HG02852 (cell line): ENCODE measurements around the gene PMF1.
"Not testable (repeated sequence)": the region's sequence is repeated elsewhere in the genome, so short reads cannot be mapped to it uniquely, and the experiment has no call there.

Source experiments
- ATAC-seq: cut with Tn5 transposase; IDR thresholded peaks from one replicate; pipeline ENCODE4 v1.9.1; 2021; ENCODE audit warnings: mild to moderate bottlenecking, moderate library complexity; ENCODE audit not compliant: unreplicated experiment

The PMF1 gene, protein sequence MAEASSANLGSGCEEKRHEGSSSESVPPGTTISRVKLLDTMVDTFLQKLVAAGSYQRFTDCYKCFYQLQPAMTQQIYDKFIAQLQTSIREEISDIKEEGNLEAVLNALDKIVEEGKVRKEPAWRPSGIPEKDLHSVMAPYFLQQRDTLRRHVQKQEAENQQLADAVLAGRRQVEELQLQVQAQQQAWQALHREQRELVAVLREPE

DNA sequence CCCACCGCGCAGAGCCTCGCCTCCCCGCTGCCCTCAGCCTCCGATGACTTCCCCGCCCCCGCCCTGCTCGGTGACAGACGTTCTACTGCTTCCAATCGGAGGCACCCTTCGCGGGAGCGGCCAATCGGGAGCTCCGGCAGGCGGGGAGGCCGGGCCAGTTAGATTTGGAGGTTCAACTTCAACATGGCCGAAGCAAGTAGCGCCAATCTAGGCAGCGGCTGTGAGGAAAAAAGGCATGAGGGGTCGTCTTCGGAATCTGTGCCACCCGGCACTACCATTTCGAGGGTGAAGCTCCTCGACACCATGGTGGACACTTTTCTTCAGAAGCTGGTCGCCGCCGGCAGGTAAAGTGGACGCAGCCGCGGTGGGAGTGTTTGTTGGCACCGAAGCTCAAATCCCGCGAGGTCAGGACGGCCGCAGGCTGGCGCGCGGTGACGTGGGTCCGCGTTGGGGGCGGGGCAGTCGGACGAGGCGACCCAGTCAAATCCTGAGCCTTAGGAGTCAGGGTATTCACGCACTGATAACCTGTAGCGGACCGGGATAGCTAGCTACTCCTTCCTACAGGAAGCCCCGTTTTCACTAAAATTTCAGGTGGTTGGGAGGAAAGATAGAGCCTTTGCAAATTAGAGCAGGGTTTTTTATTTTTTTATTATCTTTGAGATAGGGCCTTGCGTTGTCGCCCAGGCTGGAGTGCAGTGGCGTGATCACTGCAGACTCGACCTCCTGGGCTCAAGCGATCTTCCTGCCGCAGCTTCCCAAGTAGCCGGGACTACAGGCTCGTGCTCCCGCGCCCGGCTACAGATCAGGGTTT lies at the start of gene PMF1:
Gene PMF1, plus strand, starts transcription at position 175 of the 811 bp plus-strand sequence. Its CDS starts 9 bp downstream, at position 184.
- peak; percentile 89 for ATAC-seq

DNA sequence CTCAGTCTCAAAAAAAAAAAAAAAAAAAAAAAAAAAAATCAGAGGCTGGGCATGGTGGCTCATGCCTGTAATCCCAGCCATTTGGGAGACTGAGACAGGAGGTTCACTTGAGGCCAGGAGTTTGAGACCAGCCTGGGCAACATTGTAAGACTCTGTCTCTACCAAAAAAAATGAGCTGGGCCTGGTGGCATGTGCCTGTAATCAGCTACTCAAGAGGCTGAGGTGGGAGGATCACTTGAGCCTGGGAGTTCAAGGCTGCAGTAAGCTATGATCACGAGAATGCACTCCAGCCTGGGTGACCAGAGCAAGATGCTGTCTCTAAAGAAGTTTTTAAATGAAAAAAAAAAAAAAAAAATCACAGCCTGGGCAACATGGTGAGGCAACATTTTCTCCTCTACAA lies 49.1 kb upstream of the PMF1 start:
- ATAC-seq, result no peak

DNA sequence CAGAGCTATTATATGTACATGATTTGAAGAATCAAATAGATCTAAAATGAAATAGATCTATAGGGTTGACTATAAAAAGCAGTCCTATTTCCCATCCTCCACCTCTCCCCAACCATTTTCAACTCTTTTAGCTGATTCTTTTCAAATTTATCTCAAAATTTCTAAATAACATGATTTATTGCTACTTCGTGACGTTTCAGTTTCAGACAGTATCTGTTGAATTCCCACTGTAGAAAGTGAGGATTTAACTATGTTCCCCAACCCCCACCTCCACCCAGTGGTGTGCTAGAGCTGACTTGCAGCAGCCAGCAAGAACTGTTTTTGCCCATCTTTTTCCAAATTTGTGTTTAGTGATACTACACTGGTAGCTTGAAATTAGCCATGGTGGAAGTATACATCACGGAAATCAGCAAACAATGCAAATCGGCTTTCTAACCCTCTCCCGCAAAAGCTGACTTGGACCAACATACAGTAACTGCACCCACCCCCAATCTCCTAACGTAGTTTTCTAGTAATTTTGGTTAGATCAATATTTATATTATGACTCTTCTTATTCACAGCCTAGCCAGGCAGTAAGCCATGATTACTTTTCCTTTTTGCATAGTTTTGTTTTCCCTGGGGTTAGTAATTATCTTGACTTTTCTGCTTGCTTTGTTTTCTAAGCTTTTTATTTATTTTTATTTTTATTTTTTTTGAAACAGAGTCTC lies 48.5 kb upstream of the PMF1 start:
- no peak for ATAC-seq

DNA sequence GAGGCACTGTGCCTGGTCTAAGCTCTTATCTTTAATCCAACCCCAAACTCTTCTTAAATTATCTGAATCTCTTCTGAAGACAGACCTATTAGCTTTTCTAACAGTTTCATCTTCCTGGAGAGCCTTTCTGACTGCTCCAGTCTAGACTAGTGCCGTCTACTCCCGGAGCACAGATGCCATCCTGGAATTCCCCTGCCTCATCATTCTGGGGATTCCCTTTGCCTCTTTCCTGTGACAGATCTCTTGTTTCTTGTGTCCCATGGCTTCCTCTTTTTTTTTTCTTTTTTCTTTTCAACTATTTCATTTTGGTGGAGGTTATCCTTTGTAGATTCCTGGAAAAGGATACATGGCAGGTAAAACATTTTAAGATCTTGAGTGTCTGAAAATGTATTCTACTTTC lies 47.7 kb upstream of the PMF1 start:
- ATAC-seq, result no peak

DNA sequence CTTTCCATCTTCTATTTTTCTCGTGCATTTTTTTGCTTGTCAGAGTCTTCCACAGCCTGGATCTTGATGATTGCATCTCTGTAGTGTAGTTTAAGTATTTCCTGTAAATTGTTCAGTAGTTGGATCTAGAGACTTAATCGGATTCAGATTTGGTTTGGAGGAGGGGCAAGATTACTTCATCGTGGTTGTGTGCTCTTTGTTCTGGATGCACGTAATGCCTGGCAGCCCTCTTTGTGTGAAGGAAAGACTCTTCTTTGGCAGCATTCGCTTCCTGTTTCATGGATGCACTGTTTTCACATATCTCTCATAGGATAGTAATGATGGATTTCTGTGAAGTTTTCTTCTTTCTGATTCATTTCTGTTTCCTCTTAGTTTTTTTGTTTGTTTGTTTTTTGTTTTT lies 45.3 kb upstream of the PMF1 start:
- ATAC-seq, result no peak

DNA sequence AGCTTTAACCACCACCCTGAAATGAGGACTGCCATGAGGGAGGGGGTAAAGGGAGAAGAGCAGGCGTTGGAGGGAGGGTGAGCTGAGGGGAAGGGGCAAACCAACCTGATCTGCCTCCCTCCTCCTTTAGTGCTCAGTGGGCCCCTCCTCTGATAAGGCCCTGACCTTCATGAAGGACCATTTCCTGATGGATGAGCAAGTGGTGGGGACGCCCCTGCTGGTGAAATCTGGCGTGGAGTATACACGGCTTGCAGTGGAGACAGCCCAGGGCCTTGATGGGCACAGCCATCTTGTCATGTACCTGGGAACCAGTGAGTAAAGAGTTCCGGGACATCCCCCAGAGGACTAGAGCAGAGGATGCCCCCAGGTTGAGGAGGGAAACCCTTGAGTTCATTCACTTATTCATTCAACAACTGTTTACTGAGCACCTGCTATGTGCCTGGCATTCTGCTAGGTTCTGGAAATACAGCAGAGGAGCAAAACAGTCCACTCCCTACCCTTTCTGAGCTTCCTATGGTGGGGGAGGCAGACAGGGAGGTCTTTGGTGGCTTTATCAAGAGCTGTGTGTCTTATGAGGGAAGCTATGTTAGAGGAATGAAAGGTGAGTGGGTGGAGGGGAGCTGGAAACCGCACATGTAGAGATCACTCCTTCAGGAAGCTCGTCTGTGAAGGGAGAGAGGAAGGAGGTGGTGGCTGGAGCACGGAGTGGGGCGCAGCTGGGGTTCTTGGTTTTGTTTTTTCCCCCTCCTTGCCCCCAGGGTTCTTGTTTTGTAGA lies 39.9 kb upstream of the PMF1 start:
- no peak for ATAC-seq

DNA sequence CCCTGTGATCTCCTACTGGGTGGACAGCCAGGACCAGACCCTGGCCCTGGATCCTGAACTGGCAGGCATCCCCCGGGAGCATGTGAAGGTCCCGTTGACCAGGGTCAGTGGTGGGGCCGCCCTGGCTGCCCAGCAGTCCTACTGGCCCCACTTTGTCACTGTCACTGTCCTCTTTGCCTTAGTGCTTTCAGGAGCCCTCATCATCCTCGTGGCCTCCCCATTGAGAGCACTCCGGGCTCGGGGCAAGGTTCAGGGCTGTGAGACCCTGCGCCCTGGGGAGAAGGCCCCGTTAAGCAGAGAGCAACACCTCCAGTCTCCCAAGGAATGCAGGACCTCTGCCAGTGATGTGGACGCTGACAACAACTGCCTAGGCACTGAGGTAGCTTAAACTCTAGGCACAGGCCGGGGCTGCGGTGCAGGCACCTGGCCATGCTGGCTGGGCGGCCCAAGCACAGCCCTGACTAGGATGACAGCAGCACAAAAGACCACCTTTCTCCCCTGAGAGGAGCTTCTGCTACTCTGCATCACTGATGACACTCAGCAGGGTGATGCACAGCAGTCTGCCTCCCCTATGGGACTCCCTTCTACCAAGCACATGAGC lies 36.1 kb upstream of the PMF1 start:
- ATAC-seq, result no peak

DNA sequence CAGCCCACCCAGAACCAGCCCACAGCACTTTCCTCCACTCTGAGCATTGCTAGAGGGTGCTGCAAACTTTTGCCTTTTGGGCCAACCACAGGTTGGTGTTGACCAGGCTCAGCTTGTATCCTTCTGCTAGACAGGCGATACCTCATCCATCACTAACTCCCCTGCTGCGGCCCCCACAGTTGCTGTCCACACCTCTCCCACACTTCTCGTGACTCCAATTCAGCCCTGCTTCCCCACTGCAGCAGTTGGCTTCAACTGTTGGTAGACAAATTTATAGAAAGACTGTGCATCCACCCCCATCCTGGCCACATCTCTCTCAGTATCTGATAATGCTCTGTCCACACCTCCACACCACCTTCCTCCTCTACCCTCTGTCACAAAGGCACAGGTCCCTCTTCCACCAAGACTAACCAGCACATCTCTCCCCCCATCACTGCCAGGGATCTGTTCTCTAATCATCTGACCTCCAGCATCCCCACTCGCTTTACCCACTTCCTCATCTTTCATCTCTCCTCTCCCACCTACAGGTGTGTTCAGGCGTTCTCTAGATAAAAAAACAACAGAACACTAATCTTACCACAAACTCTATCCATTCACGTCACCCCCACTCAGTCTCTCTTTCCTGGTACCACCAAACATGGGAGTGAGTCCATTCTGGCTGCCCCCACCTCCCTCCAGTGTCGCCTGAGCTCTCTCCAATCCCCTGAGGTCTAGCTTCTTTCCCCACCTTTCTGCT lies 34.7 kb upstream of the PMF1 start:
- ATAC-seq, result no peak

DNA sequence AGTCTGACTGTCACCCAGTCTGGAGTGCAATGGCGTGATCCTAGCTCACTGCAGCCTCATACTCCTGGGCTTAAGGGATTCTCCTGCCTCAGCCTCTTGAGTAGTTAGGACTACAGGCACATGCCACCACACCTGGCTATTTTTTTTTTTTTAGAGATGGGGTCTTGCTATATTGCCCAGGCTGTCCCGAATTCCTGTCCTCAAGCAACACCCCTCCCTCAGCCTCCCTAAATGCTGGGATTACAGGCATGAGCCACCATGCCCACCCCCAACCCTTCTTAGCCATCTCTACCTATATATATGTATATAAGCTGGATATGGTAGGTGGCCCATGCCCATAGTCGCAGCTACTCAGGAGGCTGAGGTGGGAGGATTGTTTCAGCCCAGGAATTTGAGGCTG lies 32.3 kb upstream of the PMF1 start:
- ATAC-seq, result no peak

DNA sequence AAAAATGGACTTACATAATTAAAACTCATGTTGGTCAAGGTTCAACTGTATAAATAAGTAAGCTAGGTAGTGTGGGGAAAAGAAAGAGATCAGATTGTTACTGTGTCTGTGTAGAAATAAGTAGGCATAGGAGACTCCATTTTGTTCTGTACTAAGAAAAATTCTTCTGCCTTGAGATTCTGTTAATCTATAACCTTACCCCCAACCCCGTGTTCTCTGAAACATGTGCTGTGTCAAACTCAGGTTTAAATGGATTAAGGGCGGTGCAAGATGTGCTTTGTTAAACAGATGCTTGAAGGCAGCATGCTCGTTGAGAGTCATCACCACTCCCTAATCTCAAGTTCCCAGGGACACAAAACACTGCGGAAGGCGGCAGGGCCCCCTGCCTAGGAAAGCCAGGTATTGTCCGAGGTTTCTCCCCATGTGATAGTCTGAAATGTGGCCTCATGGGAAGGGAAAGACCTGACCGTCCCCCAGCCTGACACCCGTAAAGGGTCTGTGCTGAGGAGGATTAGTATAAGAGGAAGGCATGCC lies 31.3 kb upstream of the PMF1 start:
- ATAC-seq, result not testable (repeated sequence)

DNA sequence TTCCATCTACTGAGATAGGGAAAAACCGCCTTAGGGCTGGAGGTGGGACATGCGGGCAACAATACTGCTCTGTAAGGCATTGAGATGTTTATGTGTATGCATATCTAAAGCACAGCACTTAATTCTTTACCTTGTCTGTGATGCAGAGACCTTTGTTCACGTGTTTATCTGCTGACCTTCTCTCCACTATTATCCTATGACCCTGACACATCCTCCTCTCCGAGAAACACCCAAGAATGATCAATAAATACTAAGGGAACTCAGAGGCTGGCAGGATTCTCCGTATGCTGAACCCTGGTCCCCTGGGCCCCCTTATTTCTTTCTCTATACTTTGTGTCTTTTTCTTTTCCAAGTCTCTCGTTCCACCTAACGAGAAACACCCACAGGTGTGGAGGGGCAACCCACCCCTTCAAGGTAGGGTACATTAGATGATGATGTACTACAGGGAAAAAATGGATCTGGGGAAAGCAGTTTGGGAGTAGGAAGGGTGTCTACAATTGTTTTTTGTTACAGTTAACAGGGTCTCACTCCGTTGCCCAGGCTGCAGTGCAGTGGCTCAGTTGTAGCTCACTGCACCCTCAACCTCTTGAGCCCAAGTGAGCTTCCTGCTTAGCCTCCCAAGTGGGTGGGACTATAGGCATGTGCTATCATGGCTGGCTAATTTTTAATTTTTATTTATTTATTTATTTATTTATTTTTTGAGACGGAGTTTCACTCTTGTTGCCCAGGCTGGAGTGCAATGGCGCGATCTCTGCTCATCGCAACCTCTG lies 30.6 kb upstream of the PMF1 start:
- not testable (repeated sequence) for ATAC-seq

DNA sequence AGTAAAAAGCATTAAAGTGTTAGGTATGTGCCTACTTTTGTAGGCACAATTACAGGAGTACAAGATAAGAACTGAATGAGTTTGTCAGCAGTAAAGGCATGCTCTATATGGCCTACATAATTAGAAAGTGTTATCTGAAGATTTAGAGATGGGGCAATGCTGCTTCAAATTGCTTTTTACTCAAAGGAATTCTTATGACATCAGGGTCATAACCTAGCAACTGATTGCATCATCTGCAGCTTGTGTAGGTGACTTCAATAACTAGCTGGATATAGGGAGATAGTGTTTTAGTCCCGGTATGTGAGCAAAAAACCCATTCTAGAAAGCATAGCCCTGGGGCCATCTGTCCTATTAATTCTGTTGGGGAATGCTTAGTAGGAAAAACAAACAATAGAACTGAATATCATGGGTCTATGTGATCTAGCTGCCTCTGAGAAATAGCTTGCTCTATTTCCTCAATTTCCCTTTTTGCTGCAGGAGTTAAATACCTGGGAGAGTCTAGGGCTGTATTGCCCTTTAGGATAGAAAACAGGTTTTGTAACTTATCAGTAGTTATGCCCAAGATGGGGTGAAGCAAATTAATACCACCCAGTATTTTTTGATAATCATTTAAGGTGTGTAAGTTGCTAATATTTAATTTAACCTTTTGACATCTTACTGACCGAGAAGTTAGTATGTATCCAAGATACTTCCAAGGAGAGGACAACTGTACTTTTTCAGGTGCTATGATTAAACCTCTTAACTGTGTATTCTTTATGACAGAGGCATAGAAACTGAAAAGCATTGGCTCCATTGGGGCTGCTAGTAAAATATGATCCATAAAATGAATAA lies 26.2 kb upstream of the PMF1 start:
- ATAC-seq, result not testable (repeated sequence)

DNA sequence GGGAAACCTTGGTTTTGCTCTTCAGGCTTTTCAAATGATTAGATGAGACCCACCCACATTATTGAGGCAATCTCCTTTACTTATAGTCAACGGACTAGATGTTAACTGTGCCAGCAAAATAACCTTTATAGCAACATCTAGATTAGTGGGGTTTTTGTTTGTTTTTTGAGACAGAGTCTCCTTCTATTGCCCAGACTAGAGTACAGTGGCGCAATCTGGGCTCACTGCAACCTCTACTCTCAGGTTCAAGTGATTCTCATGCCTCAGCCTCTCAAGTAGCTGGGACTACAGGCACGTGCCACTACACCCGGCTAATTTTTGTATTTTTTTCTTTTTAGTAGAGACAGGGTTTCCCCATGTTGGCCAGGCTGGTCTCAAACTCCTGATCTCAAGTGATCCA lies 22.5 kb upstream of the PMF1 start:
- ATAC-seq, result not testable (repeated sequence)

DNA sequence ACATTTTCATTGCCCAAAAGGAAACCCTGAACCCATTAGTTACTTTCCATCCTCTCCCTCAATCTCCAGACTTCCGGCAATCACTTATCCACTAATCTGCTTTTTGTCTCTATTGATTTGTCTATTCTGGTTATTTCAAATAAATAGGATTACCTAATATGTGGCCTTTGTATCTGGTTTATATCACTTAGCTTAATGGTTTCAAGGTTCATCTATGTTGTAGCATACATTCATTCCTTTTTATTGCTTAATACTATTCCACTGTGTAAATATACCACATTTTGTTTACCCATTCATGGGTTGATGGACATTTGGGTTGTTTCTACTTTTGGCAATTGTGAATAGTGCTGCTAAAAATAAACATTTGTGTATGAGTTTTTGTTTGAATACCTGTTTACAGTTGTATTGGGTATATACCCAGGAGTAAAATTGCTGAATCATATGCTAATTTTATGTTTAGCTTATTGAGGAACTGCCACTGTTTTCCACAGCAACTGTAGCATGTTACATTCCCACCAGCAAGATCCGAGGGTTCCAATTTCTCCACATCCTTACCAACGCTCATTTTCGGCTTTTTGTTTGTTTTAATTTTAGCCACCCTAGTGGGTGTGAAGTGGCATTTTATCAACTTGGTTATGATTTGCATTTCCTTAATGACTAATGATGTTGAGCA lies 21.4 kb upstream of the PMF1 start:
- ATAC-seq, result no peak

DNA sequence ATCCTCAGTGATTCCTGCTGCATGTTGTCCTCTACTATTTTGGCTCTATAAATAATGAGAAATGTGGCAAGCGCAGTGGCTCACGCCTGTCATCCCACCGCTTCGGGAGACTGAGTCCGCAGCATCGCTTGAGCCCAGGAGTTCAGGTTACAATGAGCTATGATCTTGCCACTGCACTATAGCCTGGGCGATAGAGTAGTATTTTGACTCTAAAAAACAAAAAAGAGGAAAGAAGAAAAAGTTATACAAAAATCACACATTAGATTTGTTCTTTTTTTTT lies 19.7 kb upstream of the PMF1 start:
- ATAC-seq, result no peak

DNA sequence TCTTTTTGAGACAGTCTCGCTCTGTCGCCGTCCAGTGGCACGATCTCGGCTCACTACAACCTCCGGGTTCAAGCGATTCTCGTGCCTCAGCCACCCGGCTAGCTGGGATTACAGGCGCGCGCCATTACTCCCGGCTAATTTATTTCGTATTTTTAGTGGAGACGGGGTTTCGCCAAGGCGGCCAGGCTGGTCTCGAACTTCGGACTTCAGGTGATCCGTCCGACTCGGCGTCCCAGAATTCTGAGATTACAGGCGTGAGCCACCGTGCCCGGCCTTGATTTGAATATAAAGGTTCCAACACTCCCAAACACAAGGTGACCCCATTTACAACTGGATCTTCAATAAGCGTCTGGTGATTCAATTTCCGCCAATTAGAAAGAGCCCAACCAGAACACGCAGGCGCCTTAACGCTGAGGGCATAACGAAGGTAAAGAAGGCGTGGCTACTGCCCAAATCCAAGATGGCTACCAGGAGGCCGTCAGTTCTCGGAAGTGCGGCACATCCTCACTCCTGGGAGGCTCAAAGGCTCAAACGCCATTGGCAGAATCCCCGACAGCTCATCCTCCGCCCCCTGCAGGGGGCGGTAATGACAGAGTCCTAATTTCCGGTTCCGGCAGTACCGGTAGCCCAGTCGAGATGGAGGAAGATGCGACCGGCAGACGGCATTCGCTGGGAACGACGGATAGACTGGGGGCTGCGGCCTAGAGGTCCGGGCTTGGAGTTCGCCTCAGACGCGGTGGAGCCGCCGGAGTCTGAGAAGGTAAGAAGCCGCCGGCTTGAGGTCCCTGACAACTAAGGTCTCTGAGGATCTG lies 19.1 kb upstream of the PMF1 start, which contains the start of gene SLC25A44:
Gene SLC25A44, plus strand, starts transcription at position 617 of the 812 bp plus-strand sequence. CDS start 5,744 bp downstream, outside the sequence.
- ATAC-seq, result peak; percentile 95

DNA sequence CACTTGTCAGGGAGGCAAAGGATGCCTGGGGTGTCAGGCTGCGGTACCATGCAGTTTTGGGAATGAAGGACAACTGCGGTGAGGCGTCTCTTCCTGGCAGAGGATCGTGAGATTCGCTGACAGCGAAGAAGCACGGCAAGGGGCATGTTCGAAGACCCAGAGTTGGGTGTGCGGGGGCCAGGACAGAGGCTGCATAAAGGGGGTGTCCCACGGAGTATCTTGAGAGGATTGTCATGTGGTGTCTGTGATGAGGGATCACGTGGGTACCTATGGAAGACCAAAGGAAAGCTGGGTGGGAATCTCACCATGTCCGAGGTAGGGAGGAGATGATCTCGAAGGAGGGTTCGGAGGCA lies 18.5 kb upstream of the PMF1 start:
- ATAC-seq, result no peak
